ENCODE measurements around the gene DOC2B.
"Not testable (repeated sequence)": the region's sequence is repeated elsewhere in the genome, so short reads cannot be mapped to it uniquely, and the experiment has no call there.

DOC2B gene

GRCh38 chr17:193426-193810 is 12.0 kb upstream of the DOC2B start:
- no peak for DNase-seq (ENCODE audit: low read depth in 1 of 2, low spot score in 1 of 2)

- no peak for DNase-seq (ENCODE audit: low read depth in 1 of 2, low spot score in 1 of 2)
Measured at GRCh38 chr17:192666-193425, 11.4 kb upstream of the DOC2B start.

DNA sequence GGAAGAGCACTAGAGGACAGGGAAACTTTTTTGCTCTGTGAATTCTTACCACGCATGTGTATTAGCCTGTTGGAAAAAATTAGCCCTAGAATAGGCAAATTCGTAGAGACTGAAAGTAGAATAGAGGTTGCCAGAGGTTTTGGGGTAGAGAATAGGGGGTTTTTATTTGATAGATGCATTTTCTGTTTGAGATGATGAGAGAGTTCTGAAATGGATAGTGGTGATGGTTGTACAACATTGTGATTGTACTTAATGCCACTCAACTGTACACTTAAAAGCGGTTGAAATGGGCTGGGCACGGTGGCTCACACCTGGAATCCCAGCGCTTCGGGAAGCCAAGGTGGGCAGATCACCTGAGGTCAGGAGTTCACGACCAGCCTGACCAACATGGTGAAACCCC is 8.0 kb upstream of the DOC2B start:
- DNase-seq (ENCODE audit: low read depth in 1 of 2, low spot score in 1 of 2), result no peak

GRCh38 chr17:187130-187529 is 5.7 kb upstream of the DOC2B start:
- DNase-seq (ENCODE audit: low read depth in 1 of 2, low spot score in 1 of 2), result no peak

DNA sequence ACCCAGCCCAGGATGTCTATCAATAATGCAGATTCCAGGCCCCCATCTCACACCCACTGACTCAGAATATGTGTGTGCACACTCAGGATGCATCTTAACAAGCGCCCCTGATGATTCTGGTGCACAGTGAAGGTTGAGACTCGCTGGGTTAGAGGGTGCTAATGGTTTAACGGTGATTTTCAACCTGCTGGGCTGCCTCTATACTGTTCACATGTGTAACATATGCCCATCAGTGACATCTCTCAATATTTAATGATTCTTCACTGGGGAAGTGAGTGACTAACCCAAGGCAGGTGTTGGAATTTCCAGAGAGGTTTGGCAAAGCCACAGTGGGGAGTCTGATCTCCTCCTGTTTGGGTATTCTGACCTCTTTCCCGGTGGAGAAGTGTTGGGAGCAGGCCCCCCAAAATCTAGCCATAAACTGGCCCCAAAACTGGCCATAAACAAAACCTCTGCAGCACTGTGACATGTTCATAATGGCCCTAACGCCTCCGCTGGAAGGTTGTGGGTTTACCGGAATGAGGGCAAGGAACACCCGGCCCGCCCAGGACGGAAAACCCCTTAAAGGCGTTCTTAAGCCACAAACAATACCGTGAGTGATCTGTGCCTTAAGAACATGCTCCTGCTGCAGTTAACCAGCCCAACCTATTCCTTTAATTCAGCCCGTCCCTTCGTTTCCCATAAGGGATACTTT is 4.1 kb upstream of the DOC2B start:
- DNase-seq (ENCODE audit: low read depth in 1 of 2, low spot score in 1 of 2), result no peak

DNA sequence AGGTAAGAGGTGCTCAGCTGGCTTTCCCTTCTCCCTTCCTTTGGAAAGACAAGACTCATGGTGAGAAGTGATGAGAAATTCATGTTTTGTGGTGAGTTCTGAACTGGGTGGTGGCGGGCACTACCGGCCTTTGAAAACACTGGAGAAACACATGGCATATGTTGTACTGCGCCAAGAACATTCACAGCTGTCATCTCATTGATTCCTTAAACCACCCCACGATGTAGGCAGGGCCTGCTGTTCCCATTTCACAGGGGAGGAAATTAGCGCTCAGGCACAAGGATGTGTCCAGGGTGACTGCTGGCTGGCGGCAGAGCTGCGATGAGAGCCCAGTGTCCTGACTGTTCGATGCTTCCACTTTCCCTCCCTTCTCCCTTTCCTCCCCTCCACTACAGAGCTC is 1.6 kb upstream of the DOC2B start:
- no peak for DNase-seq (ENCODE audit: low read depth in 1 of 2, low spot score in 1 of 2)

DNA sequence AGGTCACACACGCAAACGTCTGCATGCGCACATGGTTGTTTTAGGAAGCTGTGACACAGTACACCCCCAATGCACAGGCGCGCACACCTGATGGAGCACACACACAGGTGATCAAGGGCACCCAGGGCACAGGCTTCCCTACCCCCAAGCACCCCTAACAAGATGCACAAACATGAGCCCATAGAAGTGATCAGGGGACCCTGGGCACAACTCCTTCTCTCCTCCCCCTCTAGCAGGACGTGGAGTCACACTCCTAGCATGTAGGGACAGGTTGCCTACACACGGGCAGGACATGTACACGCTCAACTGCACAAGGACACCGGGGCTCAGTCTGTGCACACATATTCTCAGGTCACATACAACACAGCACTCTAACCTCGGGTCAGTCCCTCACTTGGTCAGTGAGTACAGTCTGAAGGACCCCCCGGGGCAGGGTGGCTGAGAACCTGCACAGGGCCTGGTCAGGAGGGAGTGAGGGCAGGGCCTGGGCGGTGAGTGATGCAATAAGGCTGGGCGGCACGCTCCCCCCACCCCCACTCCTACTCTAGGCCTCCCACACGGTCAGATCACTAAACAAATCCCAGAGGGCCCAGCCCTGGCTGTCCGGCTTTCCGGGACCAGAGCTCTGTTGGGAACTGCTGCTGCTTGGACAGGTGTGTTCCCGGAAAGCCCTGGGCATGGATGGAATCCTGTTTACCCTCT is 751 bp upstream of the DOC2B start:
- no peak for DNase-seq (ENCODE audit: low read depth in 1 of 2, low spot score in 1 of 2)

DNA sequence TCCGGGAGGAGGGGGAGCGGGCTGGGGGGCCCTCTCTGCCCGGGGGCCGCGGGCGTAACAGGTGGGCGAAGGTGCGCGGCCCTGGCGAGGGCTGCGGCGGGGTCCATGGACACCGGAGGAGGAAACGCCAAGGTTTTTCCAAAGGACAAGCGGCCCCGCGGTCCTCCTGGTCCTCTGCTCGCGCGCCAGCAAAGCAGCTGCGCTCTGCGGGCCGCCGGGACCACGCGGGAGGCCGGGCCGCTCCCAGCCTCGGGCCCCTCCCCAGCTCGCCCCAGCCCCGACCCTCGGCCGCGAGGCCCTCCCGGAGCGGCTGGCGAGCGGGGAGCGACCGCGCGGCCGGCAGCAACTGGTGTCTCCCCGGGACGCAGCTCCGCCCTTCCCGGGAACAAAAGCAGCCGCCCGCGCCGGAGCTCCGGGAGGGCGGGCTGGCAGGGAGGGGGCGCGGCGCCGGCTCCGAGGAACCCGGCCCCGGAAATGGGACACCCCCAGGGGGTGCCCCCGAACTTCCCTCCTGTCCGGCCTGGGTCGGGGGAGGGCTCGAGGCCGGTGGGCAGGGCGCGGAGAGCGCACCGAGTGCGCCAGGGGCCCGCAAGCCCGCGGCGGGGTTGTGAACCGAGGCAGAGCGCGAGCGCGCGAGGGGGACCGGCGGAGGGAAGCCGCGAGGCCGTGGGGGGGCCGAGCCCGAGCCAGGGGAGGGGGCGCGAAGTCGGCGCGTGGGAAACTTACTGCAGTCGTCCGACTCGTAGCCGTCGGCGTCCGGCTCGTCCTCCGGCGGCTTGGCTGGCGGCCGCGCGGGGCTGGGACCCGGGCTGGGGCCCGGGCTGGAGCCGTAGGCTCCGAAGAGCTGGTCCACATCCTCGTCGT is 837 bp downstream of the DOC2B start:
- no peak for DNase-seq (ENCODE audit: low read depth in 1 of 2, low spot score in 1 of 2)

- DNase-seq (ENCODE audit: low read depth in 1 of 2, low spot score in 1 of 2), result no peak
Measured at GRCh38 chr17:179781-180380, 1.6 kb downstream of the DOC2B start.

DNA sequence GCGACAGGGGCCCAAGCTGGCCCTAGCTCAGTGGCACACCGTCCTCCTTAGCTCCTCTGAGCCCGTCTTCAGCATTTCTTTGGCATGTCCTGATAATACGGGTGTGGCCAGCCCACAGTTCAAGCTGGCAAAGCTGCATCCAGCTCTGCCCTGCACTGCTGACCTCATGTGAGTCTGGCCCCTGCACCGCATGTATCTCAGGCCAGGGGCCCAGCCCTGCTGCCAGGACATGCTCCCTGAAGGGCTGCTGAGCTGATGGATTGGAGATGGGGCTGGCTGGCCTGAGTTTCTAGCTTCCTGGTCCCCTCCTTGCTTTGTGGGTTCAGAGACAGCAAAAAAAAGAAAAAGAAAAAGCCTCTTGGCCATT is 2.4 kb downstream of the DOC2B start:
- no peak for DNase-seq (ENCODE audit: low read depth in 1 of 2, low spot score in 1 of 2)

DNA sequence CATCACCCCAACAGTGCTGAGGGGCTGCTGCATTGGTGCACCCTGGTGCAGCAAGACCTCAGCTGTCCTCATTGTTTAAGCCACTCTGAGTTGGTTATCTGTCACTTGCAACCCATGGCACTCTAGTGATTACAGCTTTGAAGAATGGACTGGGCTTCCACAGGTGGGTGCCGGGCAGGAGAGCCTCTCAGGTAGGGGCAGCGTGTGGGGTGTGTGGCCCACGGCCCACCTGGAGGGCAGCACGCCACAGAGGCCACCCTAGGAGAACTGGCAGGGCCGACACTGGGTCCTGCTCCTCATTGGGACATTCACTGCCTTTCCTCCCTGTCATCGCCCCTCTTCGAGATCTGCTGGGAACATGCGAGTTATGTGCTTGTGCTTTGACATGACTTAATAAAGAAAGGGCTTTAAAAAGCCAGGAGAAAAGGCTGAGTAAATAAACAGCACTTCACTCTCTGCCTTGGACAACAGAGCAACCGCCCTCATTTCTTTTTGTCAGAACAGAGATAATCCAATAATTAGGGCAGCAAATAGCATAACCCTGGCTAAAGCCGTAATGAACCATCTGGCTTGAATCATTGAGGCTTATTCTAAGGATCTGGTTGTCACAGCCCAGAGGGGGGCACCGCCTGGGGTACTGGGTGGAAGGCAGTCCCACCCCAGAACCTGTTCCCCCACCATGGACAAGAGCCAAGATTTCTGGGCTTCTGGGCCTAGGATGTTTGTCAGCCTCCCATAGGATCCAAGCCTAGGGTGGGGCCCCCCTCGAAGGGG is 3.0 kb downstream of the DOC2B start:
- DNase-seq (ENCODE audit: low read depth in 1 of 2, low spot score in 1 of 2), result no peak

DNA sequence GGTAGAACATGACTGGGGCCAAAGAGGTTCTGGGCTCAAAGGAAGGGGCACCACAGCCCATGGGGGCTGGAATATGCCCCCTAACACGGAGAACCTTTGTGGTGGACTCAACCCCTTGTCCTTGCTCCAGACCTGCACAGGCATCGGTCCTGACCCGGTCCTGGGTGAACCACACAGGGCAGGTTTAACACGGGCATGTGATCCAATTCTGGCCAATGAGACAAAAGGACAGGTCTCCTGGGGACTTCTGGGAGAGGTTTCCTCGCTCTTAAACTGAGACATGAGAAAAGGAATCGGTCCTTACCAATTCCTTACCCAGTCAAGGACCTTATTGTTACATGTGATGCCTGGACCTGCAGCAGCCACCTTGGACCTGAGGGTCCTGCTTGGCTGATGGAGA is 3.7 kb downstream of the DOC2B start:
- DNase-seq (ENCODE audit: low read depth in 1 of 2, low spot score in 1 of 2), result no peak

DNA sequence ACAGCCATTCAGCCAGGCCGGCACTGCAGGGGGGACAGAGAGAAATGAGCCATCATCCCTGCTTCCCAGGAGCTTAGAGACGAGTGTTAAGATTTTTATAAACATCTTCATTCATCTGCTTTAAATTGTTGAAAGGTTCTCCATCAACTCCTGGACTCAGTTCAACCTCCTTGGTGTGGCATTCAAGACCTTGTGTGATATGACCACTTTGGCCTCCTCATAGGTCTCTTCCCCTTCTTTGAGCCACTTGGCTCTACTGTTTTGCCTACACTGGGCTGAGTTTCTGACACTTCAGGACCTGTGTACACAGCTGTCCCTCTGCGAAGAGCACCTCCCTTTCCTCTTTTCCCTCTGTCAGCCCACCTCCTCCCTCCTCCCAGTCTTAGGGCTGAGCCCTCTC is 4.3 kb downstream of the DOC2B start:
- DNase-seq (ENCODE audit: low read depth in 1 of 2, low spot score in 1 of 2), result no peak

- no peak for DNase-seq (ENCODE audit: low read depth in 1 of 2, low spot score in 1 of 2)
Measured at GRCh38 chr17:173166-173911, 8.1 kb downstream of the DOC2B start.

- no peak for DNase-seq (ENCODE audit: low read depth in 1 of 2, low spot score in 1 of 2)
Measured at GRCh38 chr17:172401-172800, 9.0 kb downstream of the DOC2B start.

- DNase-seq (ENCODE audit: low read depth in 1 of 2, low spot score in 1 of 2), result no peak
Measured at GRCh38 chr17:171871-172270, 9.6 kb downstream of the DOC2B start.

DNA sequence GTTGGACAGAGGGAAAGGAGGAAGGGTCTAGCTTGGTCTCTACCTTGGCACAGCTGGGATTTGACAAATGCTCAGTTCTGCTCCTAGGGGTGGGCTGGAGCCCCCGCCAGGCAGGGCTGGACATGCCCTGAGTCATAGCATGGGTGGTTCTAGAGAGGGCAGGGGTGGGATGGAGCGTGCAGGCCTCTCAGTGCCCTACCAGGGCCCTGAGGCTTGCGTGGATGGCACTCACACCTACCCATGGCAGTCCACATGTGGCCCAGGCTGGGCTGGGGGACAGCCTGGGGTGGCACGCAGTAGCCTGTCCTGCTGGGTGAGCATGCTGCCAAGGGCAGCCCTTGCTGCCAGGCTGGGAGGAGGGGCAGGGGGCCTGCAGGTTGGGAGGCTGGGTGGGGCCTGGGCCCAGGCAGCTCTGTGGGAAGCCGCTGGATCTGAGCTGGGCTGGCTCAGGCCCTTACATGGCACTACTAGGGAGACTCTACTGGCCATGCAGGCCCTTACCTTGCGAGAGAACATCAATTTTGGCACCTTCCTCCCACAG is 11.2 kb downstream of the DOC2B start:
- DNase-seq (ENCODE audit: low read depth in 1 of 2, low spot score in 1 of 2), result no peak

- DNase-seq (ENCODE audit: low read depth in 1 of 2, low spot score in 1 of 2), result not testable (repeated sequence)
Measured at GRCh38 chr17:168614-169013, 12.8 kb downstream of the DOC2B start.

DNA sequence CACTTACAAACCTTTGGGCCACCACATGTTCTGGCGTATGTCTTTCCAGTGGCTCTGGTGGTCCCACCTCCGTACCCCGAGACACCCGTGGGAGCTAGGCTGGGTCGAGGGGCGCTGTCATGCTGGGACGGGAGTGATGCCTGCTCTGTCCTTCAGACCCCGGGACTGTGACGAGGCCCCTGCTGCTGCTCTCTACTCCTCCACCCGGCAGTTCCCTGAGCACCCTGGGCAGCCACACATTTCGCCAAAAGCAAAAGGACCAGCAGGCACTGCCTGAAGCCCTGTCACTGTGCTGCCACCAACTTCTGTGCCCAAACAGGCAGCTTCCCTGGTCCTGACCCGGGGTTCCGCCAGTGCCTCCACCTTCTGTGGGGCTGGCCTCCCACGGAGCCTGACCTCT is 15.5 kb downstream of the DOC2B start:
- no peak for DNase-seq (ENCODE audit: low read depth in 1 of 2, low spot score in 1 of 2)

Data from activated T-helper 1 cell treated with anti-CD3 and anti-CD28 coated beads, Interleukin-2, amount 50 U/mL, for 16 hours (primary cell).